RPMI8226 (cell line): ENCODE data around the gene C9orf85.

Experiments
- DNase-seq: peaks from one replicate; pipeline ENCODE4 v3.0.0-alpha.2; 2015

C9orf85 gene

GRCh38 chr9:71908825-71909224, 2.6 kb upstream of the C9orf85 start:
- no peak for DNase-seq

GRCh38 chr9:71909887-71910649, 1.4 kb upstream of the C9orf85 start:
- no peak for DNase-seq

DNA sequence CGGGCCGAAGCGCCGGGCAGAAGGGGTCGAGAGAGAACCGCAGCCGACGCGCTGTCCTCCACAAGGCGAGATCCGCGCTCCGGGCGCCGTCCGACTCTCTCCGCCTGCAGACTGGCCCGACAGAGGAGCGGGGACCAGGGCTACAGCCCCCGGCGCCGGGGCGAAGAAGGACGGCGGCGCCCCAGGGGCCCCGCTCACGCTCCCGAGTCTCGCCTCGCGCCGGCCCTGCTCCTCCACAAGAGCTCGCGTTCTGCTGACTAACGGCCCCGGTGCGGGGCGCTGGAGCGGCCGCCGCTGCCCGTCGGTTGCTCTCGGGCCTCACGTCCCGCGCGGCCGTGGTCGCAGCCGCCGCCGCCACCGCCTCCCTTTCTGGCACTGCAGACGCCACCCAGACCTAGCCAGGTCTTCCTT, 784 bp upstream of the C9orf85 start:
- no peak for DNase-seq

DNA sequence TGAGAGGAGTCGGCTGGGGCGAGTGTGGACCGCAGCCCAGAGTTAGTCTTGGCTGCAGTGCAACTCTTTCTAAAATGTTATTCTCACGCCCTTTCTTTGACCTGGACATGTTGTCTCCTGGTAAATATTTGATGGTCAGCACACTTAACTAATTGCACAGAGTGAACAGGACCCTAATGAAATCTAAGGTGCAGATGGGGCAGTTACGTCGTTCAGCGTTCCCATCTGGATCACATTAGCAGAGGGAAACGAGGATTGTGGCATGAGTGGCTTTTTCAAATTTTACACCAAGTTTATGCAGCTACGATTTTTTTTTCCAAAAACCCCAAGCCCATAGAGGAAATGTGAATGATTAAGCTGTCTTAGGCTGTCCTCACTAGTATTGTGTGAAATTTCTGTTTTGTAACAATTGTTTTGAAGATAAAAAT, 483 bp downstream of the C9orf85 start:
- no peak for DNase-seq

DNA sequence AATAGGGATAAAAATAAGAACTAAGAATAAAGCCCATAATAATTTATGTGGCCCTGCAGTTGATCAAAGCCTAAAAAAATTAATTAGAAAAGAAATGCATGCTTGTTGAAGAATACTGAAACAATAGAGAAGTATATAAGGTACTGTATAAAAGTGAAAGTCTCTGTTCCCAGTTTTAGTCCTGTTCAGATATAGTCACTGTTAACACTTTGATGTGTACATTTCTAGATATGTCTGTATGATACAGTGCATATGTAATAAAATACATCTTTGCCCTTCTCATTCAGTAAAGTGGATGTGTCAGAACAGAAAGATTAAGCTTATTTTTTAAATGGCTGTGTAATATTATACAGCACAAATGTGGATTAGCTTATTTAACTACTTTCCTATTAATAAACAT, 4.1 kb downstream of the C9orf85 start:
- DNase-seq: no peak

- DNase-seq: no peak
Observed at GRCh38 chr9:71916834-71917534, 5.5 kb downstream of the C9orf85 start.

DNA sequence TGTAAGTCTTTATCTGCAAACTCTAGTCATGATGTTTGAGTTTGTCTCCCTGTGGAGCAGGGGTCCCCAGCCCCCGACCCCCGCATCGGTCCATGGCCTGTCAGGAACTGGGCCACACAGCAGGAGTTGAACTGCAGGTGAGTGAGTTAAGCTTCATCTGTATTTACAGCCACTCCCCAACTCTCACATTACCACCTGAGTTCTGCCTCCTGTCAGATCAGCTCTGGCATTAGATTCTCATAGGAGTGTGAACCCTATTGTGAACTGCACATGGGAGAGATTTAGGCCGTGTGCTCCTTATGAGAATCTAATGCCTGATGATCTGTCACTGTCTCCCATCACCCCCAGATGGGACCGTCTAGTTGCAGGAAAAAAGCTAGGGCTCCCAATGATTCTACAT, 7.0 kb downstream of the C9orf85 start:
- no peak for DNase-seq

- no peak for DNase-seq
Observed at GRCh38 chr9:71920456-71921189, 9.2 kb downstream of the C9orf85 start.

DNA sequence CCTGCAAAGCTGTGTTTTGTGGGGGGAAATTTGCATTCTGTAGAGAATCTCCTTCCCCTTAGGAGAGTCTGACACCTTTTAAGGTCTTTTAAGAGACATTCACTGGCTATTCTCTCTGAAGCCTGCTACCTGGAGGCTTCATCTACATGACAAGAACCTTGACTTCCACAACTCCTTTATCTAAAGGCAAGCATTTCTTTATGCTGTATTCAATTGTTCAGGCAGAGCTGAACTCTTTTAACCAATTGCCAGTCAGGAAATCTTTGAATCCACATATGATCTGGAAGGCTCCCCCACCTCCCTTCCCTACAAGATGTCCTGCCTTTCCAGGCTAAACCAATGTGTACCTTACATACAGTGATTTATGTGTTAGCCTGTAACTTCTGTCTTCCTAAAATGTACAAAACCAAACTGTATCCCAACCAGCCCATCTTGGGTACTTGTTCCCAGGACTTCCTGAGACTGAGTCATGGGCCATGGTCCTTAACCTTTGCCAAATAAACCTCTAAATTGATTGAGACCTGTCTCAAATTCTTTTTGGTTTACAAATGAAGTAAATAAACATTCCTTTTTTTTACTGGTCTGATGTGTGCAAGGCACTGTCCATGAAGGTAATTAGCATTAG, 9.9 kb downstream of the C9orf85 start:
- no peak for DNase-seq

DNA sequence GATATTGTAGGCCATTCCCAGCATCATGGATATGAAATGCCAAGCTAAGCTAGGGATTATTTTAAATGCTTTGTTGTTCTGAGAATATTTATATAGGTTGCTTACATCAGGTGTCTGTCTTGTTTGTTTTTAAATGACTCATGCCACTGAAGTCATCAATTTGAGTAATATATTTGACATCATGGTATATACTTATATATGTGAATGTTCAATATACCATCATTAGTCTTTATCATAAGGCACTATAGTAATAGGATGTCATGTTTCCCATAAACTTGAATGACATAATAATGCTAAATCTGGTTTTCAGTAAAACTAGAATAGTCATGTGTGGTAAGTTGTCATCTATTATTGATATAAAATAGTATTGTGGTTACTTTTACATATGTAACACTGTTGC, 13.1 kb downstream of the C9orf85 start:
- no peak for DNase-seq

DNA sequence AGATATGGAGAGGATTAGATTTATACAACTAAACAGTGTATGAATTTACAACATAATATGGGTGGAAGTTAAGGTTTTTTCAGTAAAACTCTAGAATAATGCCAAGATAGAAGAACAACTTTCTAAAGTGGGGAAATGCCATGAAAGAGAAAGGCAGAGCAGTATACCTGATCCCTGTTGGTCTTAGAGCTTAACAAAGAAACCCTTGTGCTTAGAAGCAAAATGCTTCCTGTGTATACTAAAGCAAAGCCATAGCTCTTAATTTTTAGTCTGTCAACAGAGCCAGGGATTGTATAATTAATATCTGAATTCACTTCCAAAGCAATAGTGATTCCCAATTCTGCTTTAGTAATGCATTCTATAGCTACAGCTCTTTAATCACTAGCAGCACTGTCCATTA, 14.4 kb downstream of the C9orf85 start:
- DNase-seq: no peak

GRCh38 chr9:71928376-71928775, 16.9 kb downstream of the C9orf85 start:
- no peak for DNase-seq

DNA sequence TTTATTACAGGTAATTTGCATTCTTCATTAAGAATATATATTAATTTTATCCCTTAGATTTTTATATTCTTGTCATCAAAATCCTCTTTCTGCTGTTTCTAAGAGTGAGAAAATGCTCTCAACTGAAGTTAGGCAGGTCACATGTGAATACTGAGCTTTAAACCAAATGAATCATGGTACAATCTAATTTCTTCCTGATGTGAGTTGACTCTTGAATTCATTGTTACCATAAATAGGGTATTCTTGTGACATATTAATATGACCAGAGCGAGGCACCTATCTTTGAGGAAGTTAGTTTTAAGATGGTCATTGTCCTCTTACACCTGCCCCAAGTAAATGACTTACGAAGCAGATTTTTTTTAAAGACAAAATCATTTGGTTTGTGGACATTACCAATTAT, 17.4 kb downstream of the C9orf85 start:
- no peak for DNase-seq

- DNase-seq: no peak
Observed at GRCh38 chr9:71929223-71929622, 17.8 kb downstream of the C9orf85 start.

GRCh38 chr9:71929791-71930440, 18.5 kb downstream of the C9orf85 start:
- no peak for DNase-seq

GRCh38 chr9:71931166-71931565, 19.7 kb downstream of the C9orf85 start:
- DNase-seq: no peak

DNA sequence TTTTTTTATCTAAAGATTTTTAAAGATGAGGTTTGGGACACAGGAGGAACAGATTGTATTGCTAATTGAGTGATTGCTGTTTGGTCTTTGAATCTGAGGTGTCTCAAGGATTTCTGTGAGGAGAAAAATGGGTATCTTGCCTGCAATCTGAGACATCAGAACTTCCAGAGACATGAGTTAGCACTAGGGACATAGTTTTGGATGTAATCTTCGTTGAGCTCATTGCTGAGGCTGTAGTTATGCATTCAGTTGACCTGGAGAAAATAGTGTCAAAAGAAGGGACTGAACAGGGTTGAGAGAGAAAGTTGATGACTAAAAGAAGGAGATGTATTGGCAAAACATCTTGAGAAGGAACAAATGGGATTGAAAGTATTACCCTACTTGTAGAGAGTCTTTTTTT, 24.6 kb downstream of the C9orf85 start:
- DNase-seq: no peak

- no peak for DNase-seq
Observed at GRCh38 chr9:71937070-71937625, 25.7 kb downstream of the C9orf85 start.

DNA sequence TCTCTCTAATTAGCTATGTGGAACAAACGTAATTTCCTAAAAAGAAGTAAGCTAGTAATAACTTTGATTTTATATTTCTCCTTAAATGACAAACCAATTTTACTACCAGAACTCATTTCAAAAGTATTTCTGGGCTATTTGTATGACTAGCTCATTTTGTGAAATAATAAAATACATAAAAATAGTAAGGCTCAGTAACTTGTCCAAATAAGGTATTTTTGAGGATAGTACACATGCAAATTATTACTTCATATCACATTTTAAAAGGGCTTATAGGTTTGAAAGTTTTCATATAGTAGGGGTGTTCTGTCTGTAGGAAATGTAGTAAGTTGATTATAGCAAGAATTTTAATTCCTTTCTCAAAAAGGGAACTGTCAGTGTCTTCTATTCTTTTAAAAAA, 26.5 kb downstream of the C9orf85 start:
- no peak for DNase-seq

GRCh38 chr9:71941060-71941568, 29.7 kb downstream of the C9orf85 start:
- no peak for DNase-seq

- DNase-seq: no peak
Observed at GRCh38 chr9:71941998-71942567, 30.6 kb downstream of the C9orf85 start.
